ENCODE data around the gene PIWIL1.

PIWIL1 gene

GRCh38 chr12:130413909-130414308 lies 76.2 kb downstream of the PIWIL1 start:
- in situ Hi-C loops (cut with MboI; ENCODE audit: low sequenced_read_pairs, unreplicated experiment) = no loop called here
- no peak for TF ChIP-seq CTCF (IDR thresholded peaks at IDR 0.05; ENCODE audit: borderline replicate concordance, control extremely low read depth, extremely low read depth, insufficient read depth, missing control alignments)
- no peak for DNase-seq (ENCODE audit: low spot score)

- DNase-seq (ENCODE audit: low spot score) = no peak
- no peak for TF ChIP-seq CTCF (IDR thresholded peaks at IDR 0.05; ENCODE audit: borderline replicate concordance, control extremely low read depth, extremely low read depth, insufficient read depth, missing control alignments)
- in situ Hi-C loops (cut with MboI; ENCODE audit: low sequenced_read_pairs, unreplicated experiment) = no loop called here
These were observed 76.7 kb downstream of the PIWIL1 start for GRCh38 chr12:130414381-130414780.

- TF ChIP-seq CTCF (IDR thresholded peaks at IDR 0.05; ENCODE audit: borderline replicate concordance, control extremely low read depth, extremely low read depth, insufficient read depth, missing control alignments) = no peak
- DNase-seq (ENCODE audit: low spot score) = no peak
- in situ Hi-C loops (cut with MboI; ENCODE audit: low sequenced_read_pairs, unreplicated experiment) = no loop called here
These were observed 80.6 kb downstream of the PIWIL1 start for GRCh38 chr12:130418251-130418650.

GRCh38 chr12:130419116-130419515 lies 81.4 kb downstream of the PIWIL1 start:
- no peak for TF ChIP-seq CTCF (IDR thresholded peaks at IDR 0.05; ENCODE audit: borderline replicate concordance, control extremely low read depth, extremely low read depth, insufficient read depth, missing control alignments)
- in situ Hi-C loops (cut with MboI; ENCODE audit: low sequenced_read_pairs, unreplicated experiment) = no loop called here
- DNase-seq (ENCODE audit: low spot score) = no peak

- no peak for TF ChIP-seq CTCF (IDR thresholded peaks at IDR 0.05; ENCODE audit: borderline replicate concordance, control extremely low read depth, extremely low read depth, insufficient read depth, missing control alignments)
- in situ Hi-C loops (cut with MboI; ENCODE audit: low sequenced_read_pairs, unreplicated experiment) = no loop called here
- DNase-seq (ENCODE audit: low spot score) = no peak
These were observed 82.4 kb downstream of the PIWIL1 start for GRCh38 chr12:130420071-130420470.

GRCh38 chr12:130421896-130422295 lies 84.2 kb downstream of the PIWIL1 start:
- DNase-seq (ENCODE audit: low spot score) = no peak
- no peak for TF ChIP-seq CTCF (IDR thresholded peaks at IDR 0.05; ENCODE audit: borderline replicate concordance, control extremely low read depth, extremely low read depth, insufficient read depth, missing control alignments)
- in situ Hi-C loops (cut with MboI; ENCODE audit: low sequenced_read_pairs, unreplicated experiment) = no loop called here
